GM12801 (cell line): ENCODE data around the gene FSD1.

Source experiments
- CTCF ChIP-seq: IDR thresholded peaks from one replicate; pipeline ENCODE4 v1.5.1; 2011; ENCODE audit warnings: control low read depth; ENCODE audit not compliant: insufficient read length; ENCODE audit errors: extremely low read depth

The FSD1 gene

DNA sequence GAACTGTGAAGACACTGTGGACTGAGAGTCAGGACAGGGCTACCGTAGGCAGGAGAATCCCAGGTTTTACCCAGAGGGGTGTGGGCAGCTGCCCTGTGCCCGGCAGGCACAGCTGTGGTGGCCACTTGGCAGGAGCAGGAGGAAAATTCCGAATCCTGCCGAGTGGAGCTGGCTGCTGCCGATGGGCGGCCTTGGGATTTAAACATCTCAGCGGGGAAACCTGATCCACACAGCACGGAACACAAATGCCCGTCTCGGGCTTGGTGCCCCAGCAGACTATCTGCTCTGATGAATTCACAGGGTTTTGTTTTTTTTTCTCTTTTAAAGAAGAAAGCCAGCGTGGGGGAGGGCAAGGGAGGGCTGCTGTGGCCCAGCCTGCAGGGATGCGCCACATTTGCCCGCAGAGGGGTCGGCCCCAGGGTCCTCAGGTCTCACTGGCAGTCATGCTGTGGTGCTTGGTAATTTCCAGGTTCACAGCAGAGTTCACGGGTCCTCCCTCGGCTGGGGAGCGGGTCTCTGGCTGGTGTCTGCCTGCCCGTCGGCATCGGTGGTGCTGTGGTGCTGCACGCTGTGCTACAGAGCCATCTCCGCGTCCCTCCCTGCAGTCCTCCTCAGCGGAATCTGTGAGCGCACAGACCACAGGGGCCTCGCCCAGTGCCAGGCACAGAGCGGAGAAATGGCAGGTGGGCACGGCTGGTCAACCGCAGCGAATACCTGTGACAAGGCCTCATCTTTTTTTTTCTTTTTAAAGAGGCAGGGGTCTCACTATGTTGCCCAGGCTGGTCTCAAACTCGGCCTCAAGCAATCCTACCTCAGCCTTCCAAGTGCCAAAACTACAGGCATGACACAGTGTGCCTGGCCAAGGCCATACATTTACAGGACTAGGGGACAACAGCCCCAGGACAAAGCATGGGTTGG is 67.1 kb downstream of the FSD1 start:
- TF ChIP-seq CTCF: no peak

DNA sequence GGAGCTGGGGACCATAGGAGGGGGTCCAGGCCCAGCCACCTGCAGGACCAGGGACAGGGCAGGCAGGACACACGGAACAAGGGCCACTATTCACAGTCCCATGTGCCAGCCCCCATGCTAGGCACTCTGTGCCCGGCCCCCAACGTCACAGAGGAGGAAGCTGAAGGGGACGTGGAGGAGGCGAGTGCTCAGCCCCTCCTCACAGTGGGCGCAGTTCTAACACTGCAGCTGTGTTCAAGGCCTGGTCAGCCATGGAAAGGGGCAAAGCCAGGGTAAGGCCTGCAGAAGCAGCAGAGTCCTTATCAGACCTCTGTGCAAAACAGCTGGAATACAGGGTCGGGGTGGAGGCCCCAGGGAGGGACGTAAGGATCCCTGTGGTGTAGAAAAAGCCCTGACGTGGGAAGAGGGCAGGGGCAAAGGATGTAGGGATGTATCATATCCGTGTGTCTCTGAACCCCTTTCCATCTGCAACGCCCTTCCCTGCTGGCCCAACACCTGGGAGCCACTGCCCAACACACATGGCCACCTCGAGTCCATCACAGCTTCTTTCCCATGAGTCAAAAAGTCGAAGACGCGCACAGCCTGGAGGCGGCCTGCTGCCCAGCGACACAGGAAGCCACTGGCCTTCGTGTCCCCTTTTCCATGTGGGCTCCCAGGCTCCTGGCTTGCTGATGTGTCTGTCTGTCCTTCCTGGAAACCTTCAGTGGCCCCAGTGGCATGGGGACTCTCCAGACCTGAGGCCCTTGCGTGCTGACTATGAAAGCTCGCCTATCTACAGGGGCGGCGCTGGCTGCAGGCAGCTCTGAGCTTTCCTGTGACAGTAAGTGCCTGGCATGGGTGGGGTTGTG is 68.0 kb downstream of the FSD1 start:
- TF ChIP-seq CTCF: no peak

DNA sequence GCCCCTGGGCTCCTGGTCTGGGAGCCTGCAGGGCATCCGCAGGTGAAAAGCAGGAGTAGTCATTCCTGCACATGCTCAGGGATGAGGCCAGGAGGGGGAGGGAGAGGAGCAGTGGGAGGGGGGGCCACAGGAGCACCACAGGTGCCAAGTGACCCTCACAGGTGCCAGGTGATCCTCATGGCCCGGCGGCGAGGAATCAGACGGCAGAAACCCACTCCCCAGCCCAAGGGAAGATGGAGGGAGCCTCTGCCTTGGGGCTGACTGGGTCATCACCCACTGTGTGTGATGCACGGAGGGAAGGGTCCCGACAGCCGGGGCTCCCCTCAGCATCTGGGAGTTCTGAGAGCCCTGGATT is 68.6 kb downstream of the FSD1 start:
- no peak for TF ChIP-seq CTCF
